HG03565 (cell line): ENCODE data around the gene PPARA.
A peak's percentile ranks its signal among the peaks of the same experiment; 100 is the strongest.
"Not testable (repeated sequence)": the region's sequence is repeated elsewhere in the genome, so short reads cannot be mapped to it uniquely, and the experiment has no call there.

Source experiments
- ATAC-seq: cut with Tn5 transposase; IDR thresholded peaks from one replicate; pipeline ENCODE4 v1.9.1; 2021; ENCODE audit warnings: mild to moderate bottlenecking, moderate library complexity; ENCODE audit not compliant: unreplicated experiment

The PPARA gene

GRCh38 chr22:46240506-46240905 lies 90.2 kb downstream of the PPARA start:
- ATAC-seq = no peak

DNA sequence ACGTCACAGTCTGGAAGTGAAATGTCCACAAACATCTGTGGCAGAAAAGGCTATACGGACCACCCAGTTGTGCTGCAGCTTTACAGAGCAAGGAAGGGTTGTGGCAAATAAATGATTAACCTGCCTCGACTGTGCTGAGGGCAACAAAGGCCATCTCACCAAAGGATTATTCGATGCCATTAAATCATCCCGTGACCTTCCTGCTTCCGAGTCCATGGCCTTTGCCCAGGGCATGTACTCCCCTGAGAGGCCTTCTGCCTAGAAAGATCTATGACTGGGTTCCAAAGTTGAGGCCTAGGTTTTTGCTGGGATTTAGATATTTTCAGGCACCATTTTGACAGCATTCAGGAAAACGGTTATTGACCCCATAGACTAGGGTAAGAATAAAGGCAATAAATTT lies 90.6 kb downstream of the PPARA start:
- no peak for ATAC-seq

- ATAC-seq = no peak
Measured at GRCh38 chr22:46241396-46242007, 91.2 kb downstream of the PPARA start.

DNA sequence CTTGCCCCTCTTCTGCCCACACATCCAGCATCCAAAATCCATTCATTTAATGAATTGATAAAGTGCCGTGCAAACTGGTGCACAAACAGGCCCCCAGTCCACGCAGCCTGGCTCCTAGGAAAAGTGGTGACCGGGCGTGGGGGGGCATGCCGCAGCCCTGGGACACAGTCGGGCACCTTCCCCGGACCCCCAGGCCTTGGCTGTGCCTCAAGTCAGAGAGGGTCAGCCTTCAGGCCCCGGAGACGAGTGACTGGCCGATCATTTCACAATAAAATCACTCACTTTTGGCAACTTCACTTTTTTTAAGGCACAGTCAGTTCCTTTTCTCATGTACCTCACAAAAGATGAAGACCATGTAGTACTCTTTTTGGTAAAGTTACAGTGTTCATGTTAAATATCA lies 91.8 kb downstream of the PPARA start:
- ATAC-seq = no peak

DNA sequence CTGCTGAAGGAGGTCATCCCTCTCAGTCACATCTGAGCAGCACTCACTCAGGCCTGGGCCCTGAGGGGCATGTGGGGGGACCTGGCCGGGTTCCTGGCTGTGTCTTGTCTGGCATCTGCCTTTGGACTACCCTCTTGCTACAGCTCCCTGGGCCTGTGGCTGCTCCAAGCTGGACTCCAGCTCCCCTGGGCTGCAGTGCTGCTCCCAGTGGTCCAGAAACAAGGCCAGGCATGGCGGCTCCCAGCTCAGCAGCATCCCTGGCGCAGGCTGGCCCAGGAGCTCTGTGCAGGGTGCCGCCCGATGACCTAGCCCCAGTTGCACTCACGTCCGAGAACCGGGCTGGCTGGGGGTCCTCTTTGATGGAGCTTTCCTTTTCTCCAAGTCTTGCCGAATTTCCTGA lies 94.4 kb downstream of the PPARA start:
- ATAC-seq = no peak

- ATAC-seq = no peak
Measured at GRCh38 chr22:46245511-46245910, 95.2 kb downstream of the PPARA start.

GRCh38 chr22:46246178-46246577 lies 95.9 kb downstream of the PPARA start:
- no peak for ATAC-seq

DNA sequence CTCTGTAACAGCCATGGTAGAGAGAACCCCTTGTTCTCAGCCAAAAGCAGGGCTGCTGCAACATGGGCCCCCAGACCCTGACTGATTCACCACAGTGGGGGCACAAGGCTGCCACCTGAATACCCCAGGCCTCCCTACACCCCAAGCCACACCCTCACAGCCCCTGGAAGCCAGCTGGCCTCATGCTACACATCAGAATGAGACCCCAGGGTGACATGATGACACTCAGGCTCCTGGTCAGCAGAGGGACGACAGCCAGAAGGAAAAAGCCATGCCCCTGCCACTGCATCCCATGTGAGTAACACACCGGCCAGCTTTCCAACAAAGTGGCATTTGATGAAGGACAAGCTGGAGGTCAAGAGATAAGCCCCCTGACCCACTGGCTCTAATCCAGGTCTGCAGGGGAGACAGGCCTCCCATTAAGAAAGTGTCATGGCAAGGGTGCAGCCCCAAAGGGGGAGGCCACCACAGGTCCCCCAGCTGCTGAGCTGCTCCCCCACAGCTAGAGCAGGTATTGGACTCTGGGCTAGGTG lies 97.2 kb downstream of the PPARA start:
- ATAC-seq = no peak

DNA sequence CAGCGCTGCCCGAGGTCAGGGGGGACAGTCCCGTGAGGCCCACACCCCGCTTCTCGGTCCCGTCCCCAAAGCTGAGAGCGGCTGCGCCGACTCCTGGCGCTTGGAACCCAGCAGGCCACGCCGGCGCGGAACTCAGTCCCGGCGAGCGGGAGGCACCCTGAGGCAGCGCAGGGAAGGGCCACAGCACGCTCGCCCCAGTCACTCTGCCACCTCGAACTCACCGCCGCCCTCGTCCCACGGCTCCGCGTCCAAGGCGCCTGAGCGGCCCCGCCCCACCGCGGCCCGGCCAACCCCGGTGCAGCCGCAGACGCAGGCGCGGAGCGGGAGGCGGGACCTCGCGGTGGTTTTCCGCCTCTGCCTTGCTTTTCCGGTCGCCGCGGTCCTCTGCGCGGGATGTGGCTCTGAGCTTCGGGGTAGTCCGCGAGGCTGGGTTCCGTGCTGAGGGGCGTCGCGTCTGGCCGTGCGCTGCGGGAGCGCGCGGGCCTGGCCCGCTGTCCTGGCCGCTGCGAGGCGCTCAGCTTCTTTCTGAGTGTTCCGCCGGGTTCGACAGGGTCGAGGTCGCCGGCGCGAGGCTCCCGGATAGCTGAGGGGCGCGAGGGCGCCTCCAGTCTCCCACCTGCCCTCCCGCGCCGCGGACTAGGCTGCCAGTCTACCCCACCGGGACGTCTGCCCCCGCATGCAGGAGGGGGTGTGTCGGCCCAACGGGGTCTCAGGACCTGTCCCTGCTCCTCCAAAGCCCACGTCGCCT lies 99.9 kb downstream of the PPARA start, which contains the start of gene CDPF1:
TSS of gene CDPF1 (minus strand) at position 259 of the 748 bp plus-strand sequence. CDS start 2,009 bp downstream, outside the sequence.
- peak; percentile 66 for ATAC-seq

DNA sequence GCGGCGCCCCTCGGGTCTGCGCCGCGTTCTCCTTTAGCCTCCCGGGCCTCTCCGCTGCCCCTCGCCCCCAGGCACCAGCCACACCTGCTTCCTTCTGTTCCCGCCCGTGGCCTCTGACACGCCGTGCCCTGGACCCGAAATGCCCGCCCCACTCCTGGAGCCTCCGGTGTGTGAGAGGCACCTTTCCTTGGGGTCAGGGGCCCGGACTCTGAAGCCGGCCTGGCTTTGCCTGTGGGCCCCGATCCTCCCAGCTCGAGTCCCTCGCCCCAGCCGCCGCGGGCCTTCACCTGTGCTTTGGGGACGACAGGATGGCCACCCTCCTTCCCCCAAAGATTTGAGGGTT lies 100.4 kb downstream of the PPARA start:
- no peak for ATAC-seq

- no peak for ATAC-seq
Measured at GRCh38 chr22:46251266-46251665, 100.9 kb downstream of the PPARA start.

- no peak for ATAC-seq
Measured at GRCh38 chr22:46251816-46252380, 101.6 kb downstream of the PPARA start.

- ATAC-seq = no peak
Measured at GRCh38 chr22:46256358-46256958, 106.1 kb downstream of the PPARA start.

DNA sequence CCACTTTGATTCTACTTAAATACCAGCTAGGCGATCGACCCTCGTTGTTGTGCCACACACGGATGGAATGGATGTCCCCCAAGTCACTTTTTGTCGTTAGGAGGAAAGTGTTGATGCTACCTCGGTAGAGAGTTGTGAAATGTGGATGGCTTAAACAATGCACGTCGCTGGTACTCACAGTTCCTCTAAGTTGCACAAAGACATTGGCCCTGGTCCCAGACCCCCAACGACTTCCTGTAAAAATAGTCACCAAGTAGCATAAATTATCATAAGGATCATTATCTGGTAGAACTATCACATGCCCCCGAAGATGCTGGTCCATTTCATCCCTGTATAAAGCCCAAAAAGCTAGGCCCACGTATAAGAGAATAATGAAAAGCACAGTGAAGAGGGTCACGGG lies 109.0 kb downstream of the PPARA start:
- no peak for ATAC-seq

DNA sequence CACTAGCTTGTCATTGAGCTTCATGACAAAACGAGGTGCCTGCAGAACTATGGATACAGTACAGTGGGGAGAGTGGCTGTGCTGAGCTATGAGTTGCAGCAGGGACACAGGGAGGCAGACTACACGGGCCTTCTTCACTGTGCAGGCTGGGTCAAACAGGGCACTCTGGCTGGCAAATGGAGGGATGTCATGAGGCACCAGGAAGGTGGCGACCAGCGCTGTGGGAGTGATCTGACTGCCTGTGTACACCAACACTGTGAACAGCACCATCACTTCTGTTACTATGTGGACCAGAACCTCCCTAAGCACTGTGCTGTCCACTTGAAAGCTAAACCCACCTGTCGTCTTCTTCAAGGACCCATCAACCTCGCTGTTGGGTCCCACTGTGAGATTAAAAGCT lies 109.7 kb downstream of the PPARA start:
- no peak for ATAC-seq

- no peak for ATAC-seq
Measured at GRCh38 chr22:46262449-46263215, 112.3 kb downstream of the PPARA start.

GRCh38 chr22:46263216-46263590 lies 112.9 kb downstream of the PPARA start, which contains the start of gene PKDREJ:
TSS of gene PKDREJ (minus strand) at chr22:46263343. CDS start at chr22:46263322, 21 bp downstream.
- no peak for ATAC-seq

- ATAC-seq = not testable (repeated sequence)
Measured at GRCh38 chr22:46264520-46264919, 114.2 kb downstream of the PPARA start.

DNA sequence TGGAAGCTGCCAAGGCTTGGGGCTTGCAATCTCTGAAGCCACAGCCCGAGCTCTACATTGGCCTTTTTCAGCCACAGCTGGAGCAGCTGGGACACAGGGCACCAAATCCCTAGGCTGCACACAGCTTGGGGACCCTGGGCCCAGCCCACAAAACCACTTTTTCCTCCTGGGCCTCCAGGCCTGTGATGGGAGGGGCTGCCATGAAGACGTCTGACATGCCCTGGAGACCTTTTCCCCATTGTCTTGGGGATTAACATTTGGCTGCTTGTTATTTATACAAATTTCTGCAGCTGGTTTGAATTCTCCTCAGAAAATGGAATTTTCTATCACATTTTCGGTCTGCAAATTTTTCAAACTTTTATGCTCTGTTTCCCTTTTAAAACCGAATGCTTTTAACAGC lies 115.3 kb downstream of the PPARA start:
- ATAC-seq = not testable (repeated sequence)

DNA sequence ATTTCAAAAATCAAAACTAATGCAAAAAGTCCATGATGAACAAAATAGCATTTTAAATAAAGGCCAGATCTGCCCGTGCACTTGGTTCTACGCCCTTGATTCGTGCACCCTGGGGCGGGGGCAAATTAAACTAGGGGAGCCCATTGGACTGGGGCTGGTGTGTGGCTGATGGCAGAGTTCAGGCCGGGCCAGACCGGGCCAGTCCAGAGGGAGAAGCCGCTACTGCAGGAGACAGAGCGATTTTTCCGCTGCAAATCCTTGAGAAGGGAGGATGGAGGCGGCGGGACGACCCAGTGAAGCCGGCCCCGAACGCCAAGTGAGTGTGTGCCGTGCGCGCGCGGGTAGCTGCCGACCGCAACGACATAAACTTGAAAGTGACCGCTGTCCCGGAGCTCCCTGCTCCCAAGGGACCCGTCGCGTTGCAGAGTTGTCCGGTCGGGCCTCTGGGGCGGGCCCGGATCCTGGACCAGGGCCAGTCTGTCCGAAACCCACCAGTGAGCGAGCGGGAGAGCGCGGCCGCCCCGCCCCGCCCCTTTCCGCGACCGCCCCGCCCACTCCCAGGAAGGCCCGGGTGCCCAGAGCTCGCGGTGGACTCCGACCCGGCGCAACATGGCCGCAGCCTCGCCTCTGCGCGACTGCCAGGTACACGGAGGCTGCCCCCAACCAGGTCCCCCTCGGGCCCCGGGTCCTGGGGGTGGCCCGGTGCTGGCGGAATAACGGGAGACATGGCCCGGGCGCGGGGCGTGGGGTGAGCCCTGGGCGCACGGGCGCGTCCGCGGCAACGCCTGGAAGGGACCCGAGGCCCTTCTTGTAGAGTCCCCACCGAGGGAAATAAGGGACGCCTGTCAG lies 117.3 kb downstream of the PPARA start, which contains the start of gene TTC38:
TSS of gene TTC38 (plus strand) at position 578 of the 849 bp plus-strand sequence. CDS start at position 610, 32 bp downstream.
- ATAC-seq = peak; percentile 45
